ENCODE measurements around the gene PPM1B.

Gene PPM1B

DNA sequence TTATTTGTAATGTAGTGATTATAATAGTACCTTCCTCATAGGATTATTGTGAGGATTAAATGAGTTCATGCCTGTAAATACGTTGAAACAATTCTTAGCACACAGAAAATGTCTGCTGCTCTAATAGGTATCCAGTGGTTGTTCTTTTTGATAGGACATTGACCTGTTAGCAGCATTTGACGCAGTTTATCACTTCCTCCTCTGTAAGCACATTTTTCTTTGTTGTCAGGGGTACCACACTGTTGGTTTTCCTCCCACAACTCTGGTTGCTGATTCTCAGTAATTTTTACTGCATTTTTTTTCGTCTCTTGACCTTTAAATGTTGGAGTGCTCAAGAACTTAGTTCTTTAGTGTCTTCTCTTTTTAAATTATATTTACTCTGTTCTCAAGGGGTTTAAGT lies 15.4 kb downstream of the PPM1B start:
- peaks cover 25% of the 10 kb centered on the region for H3K4me1 ChIP-seq (ENCODE audit: low read depth, poor library complexity, severe bottlenecking)
- no peak overlapping the region for H3K4me2 ChIP-seq
- peaks cover 80% of the 10 kb centered on the region for H3K79me2 ChIP-seq (ENCODE audit: insufficient read depth, low read depth)
- peaks cover 8% of the 10 kb centered on the region; the same call in 1 of the 2 replicates for H4K20me1 ChIP-seq (ENCODE audit: insufficient read depth)
- TF ChIP-seq, protein P1, sequence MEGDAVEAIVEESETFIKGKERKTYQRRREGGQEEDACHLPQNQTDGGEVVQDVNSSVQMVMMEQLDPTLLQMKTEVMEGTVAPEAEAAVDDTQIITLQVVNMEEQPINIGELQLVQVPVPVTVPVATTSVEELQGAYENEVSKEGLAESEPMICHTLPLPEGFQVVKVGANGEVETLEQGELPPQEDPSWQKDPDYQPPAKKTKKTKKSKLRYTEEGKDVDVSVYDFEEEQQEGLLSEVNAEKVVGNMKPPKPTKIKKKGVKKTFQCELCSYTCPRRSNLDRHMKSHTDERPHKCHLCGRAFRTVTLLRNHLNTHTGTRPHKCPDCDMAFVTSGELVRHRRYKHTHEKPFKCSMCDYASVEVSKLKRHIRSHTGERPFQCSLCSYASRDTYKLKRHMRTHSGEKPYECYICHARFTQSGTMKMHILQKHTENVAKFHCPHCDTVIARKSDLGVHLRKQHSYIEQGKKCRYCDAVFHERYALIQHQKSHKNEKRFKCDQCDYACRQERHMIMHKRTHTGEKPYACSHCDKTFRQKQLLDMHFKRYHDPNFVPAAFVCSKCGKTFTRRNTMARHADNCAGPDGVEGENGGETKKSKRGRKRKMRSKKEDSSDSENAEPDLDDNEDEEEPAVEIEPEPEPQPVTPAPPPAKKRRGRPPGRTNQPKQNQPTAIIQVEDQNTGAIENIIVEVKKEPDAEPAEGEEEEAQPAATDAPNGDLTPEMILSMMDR (conservative IDR thresholded peaks at IDR 0.05; ENCODE audit: low read depth, low read length): no peak
- H3K36me3 ChIP-seq (ENCODE audit: insufficient read depth): no peaks in the 10 kb centered on the region
- H3K9ac ChIP-seq: no peak overlapping the region
- H3K27me3 ChIP-seq (ENCODE audit: insufficient read depth, low read depth): no peaks in the 10 kb centered on the region
- no peak overlapping the region for H2AFZ ChIP-seq (ENCODE audit: low read depth)
- no peak overlapping the region for H3K4me3 ChIP-seq (IDR thresholded peaks at IDR 0.05; ENCODE audit: insufficient read depth, low read depth, low read length)
- no peak overlapping the region for H3K27ac ChIP-seq

DNA sequence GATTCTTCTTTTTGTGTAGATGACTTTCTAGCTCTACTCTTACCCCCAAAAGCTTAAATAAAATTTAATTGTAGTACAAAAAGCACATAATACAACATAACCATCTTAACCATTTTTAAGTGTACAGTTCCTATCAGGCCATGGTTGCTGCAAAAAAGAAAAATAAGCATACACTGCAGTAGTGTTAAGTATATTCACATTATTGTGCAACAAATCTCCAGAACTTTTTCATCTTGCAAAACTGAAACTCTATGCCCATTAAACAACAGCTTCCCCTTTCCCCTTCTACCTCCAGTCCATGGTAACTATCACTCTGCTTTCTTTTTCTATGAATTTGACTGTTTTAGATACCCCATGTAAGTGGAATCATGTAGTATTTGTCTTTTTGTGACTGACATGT lies 18.1 kb downstream of the PPM1B start:
- H3K27me3 ChIP-seq (ENCODE audit: insufficient read depth, low read depth): no peaks in the 10 kb centered on the region
- no peak overlapping the region for H3K4me3 ChIP-seq (IDR thresholded peaks at IDR 0.05; ENCODE audit: insufficient read depth, low read depth, low read length)
- peaks cover 8% of the 10 kb centered on the region; the same call in 1 of the 2 replicates for H4K20me1 ChIP-seq (ENCODE audit: insufficient read depth)
- no peak overlapping the region for H3K9ac ChIP-seq
- H3K4me1 ChIP-seq (ENCODE audit: low read depth, poor library complexity, severe bottlenecking): peaks cover 52% of the 10 kb centered on the region
- no peak overlapping the region for H3K27ac ChIP-seq
- H3K36me3 ChIP-seq (ENCODE audit: insufficient read depth): no peaks in the 10 kb centered on the region
- peak overlapping the region; percentile 13; the same call in 1 of the 2 replicates for H3K4me2 ChIP-seq
- TF ChIP-seq, protein P1 (conservative IDR thresholded peaks at IDR 0.05; ENCODE audit: low read depth, low read length): no peak
- H2AFZ ChIP-seq (ENCODE audit: low read depth): no peak overlapping the region
- H3K79me2 ChIP-seq (ENCODE audit: insufficient read depth, low read depth): peaks cover 77% of the 10 kb centered on the region

DNA sequence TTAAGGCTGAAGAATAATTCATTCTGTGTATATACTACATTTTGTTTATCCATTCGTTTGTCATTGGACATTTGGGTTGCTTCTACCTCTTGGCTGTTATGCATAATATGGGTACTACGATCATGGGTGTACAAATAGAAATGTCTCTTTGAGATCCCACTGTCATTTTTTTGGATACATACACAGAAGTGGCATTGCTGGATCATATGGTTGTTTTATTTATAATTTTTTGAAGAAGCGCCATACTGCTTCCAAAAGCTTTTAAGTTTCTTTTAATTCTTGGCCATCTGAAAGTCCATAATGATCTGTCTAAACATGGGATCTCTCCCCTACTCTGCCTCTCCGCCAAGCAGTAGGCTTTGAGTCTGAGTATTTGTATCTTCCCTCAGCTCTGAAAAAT lies 18.6 kb downstream of the PPM1B start:
- peaks cover 56% of the 10 kb centered on the region for H3K4me1 ChIP-seq (ENCODE audit: low read depth, poor library complexity, severe bottlenecking)
- no peak overlapping the region for H3K4me2 ChIP-seq
- no peak overlapping the region for H3K9ac ChIP-seq
- no peak overlapping the region for H3K27ac ChIP-seq
- TF ChIP-seq, protein P1 (conservative IDR thresholded peaks at IDR 0.05; ENCODE audit: low read depth, low read length): no peak
- H3K36me3 ChIP-seq (ENCODE audit: insufficient read depth): no peaks in the 10 kb centered on the region
- peaks cover 77% of the 10 kb centered on the region for H3K79me2 ChIP-seq (ENCODE audit: insufficient read depth, low read depth)
- H3K27me3 ChIP-seq (ENCODE audit: insufficient read depth, low read depth): no peaks in the 10 kb centered on the region
- no peak overlapping the region for H2AFZ ChIP-seq (ENCODE audit: low read depth)
- H3K4me3 ChIP-seq (IDR thresholded peaks at IDR 0.05; ENCODE audit: insufficient read depth, low read depth, low read length): no peak overlapping the region
- H4K20me1 ChIP-seq (ENCODE audit: insufficient read depth): peaks cover 8% of the 10 kb centered on the region; the same call in 1 of the 2 replicates

DNA sequence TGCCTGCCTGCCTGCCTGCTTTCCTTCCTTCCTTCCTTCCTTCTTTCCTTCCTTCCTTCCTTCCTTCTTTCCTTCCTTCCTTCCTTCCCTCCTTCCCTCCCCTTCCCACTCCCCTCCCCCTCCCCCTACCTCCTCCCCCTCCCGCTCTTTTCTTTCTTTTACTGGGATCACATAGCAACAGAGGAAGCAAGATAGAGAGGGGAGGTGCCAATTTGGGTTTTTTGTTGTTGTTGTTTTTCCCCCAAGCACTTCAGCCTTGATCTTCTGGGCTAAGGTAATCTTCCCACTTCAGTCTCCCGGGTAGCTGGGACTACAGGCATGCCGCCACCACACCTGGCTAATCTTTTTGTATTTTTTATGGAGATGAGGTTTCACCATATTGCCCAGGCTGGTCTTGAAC lies 20.0 kb downstream of the PPM1B start:
- TF ChIP-seq, protein P1 (conservative IDR thresholded peaks at IDR 0.05; ENCODE audit: low read depth, low read length): no peak
- Histone ChIP-seq H3K4me1 (ENCODE audit: low read depth, poor library complexity, severe bottlenecking) (peaks cover 68% of the 10 kb centered on the region), H3K36me3 (ENCODE audit: insufficient read depth) (no peaks in the 10 kb centered on the region), H3K27me3 (ENCODE audit: insufficient read depth, low read depth) (no peaks in the 10 kb centered on the region), H2AFZ (ENCODE audit: low read depth) (no peak overlapping the region), H3K79me2 (ENCODE audit: insufficient read depth, low read depth) (peaks cover 86% of the 10 kb centered on the region), H3K27ac (no peak overlapping the region), H3K9ac (no peak overlapping the region), H3K4me2 (no peak overlapping the region), H3K4me3 (IDR thresholded peaks at IDR 0.05; ENCODE audit: insufficient read depth, low read depth, low read length) (no peak overlapping the region), H4K20me1 (ENCODE audit: insufficient read depth) (peaks cover 8% of the 10 kb centered on the region; the same call in 1 of the 2 replicates)

All from KMS-11 (cell line).